SJCRH30 (cell line): ENCODE results near the gene CTNNA2. TPM values are rescaled to one million over a fixed set of nuclear protein-coding genes. Genes with fewer than 3 reads are reported as not detected.
"Not testable (repeated sequence)": the region's sequence is repeated elsewhere in the genome, so short reads cannot be mapped to it uniquely, and the experiment has no call there.

ENCODE experiments used
- DNase-seq, 2 experiments: peaks; one replicate each; pipeline ENCODE4 v3.0.0-alpha.2; 2015 to 2020
- H3K27ac ChIP-seq: fragments of 250-450 bp; sonication (Bioruptor Pico); 2 replicates; pipeline ENCODE4 v1.5.1; 2020; ENCODE audit warnings: mild to moderate bottlenecking, moderate library complexity
- H3K27me3 ChIP-seq: fragments of 250-450 bp; sonication (Bioruptor Pico); 2 replicates; pipeline ENCODE4 v1.5.1; 2020; ENCODE audit warnings: mild to moderate bottlenecking, moderate library complexity
- H3K36me3 ChIP-seq: fragments of 250-450 bp; sonication (Bioruptor Pico); 2 replicates; pipeline ENCODE4 v1.5.1; 2020; ENCODE audit warnings: mild to moderate bottlenecking, moderate library complexity
- H3K4me1 ChIP-seq: fragments of 250-450 bp; sonication (Bioruptor Pico); 2 replicates; pipeline ENCODE4 v1.5.1; 2020; ENCODE audit warnings: mild to moderate bottlenecking, moderate library complexity
- H3K4me3 ChIP-seq: fragments of 250-450 bp; sonication (Bioruptor Pico); 2 replicates; pipeline ENCODE4 v1.5.1; 2020; ENCODE audit warnings: mild to moderate bottlenecking, moderate library complexity
- H3K9me3 ChIP-seq: fragments of 250-450 bp; sonication (Bioruptor Pico); replicated peaks from 2 replicates; pipeline ENCODE4 v1.5.1; 2020; ENCODE audit warnings: mild to moderate bottlenecking, moderate library complexity
- total RNA-seq: library from RNA; depleted of rRNA; stranded (reverse); fragments of >200 nt; shearing (Covaris generic); gene quantifications from 2 replicates; pipeline ENCODE4 v1.2.3, GENCODE V29; 2014

The CTNNA2 gene
- total RNA-seq, 1 experiment from 2014 or later = not detected

DNA sequence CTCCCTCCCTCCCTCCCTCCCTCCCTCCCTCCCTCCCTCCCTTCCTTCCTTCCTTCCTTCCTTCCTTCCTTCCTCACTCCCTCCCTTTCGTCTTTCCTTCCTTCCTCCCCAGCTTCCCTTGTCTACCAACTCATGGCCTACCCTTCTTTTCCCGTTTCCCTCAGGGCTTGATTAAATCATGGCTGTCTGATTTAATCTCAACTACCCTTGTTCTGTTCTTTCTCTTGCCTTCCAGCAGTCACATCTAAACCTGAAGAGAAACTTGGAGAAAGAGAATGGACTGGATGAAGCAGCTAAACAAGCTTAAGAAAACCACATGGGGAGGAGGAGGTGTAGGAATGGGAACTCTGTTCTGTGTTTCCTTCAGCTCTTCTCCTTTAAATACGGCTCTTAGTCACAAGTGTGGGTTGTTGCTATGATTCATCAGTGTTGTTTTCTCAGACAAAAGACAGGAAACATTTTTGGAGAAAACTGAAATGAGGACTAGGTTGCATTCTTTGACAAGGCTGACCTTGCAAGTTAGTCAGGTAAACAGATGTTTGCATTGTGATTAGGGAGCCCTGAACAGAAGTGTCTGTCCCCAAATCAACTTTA lies 613.8 kb downstream of the CTNNA2 start:
- no peaks in the 10 kb centered on the region for H3K36me3 ChIP-seq
- H3K4me1 ChIP-seq = no peaks in the 10 kb centered on the region
- H3K27ac ChIP-seq = no peak overlapping the region
- H3K9me3 ChIP-seq = no peaks in the 10 kb centered on the region
- no peaks in the 10 kb centered on the region; the same call in 1 of the 2 replicates for H3K27me3 ChIP-seq
- H3K4me3 ChIP-seq = no peak overlapping the region
- no peak for DNase-seq

DNA sequence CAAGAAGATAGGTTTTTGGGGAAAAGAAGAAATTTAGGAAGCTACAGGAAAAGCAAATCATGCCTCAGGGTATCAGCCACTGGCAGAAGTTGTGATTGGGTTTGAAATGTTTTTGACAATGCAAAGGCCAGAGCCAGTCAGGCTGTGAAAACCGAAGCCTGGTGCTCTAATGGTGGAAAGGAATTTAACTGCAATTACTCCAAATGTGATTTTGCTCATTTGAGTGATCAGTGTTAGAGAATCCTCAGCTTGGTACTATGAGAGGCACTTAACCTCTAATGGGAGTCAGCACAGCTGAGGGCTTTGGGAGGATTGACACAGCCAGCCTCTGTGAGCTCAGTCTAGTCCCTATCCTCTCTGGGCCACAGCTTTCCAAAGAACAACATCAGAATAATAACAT lies 615.2 kb downstream of the CTNNA2 start:
- H3K27me3 ChIP-seq = no peaks in the 10 kb centered on the region; the same call in 1 of the 2 replicates
- H3K9me3 ChIP-seq = no peaks in the 10 kb centered on the region
- no peak for DNase-seq
- H3K27ac ChIP-seq = no peak overlapping the region
- H3K36me3 ChIP-seq = no peaks in the 10 kb centered on the region
- no peak overlapping the region for H3K4me3 ChIP-seq
- H3K4me1 ChIP-seq = no peaks in the 10 kb centered on the region

DNA sequence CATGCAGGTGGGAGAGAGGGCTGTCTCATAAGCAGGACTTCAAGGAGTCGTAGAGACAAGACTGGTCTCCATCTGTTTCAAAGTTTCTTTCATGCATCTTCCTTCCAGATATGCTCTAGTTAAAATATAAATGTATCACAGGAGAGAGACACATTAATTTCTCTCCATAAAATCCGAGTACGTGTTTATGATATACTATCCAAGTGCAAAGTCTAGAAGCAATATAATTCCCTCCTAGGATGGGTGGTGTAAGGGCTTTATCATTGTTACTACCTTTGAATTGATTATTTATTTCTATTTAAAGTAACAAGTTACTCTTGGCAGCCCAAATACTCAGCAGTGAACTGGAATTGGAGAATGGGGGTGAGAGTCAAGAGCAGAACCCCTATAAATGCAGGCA lies 619.4 kb downstream of the CTNNA2 start:
- Histone ChIP-seq H3K4me3 (no peak overlapping the region), H3K9me3 (no peaks in the 10 kb centered on the region), H3K4me1 (no peaks in the 10 kb centered on the region), H3K27ac (no peak overlapping the region), H3K27me3 (peaks cover 12% of the 10 kb centered on the region; the same call in 1 of the 2 replicates), H3K36me3 (no peaks in the 10 kb centered on the region)
- no peak for DNase-seq

DNA sequence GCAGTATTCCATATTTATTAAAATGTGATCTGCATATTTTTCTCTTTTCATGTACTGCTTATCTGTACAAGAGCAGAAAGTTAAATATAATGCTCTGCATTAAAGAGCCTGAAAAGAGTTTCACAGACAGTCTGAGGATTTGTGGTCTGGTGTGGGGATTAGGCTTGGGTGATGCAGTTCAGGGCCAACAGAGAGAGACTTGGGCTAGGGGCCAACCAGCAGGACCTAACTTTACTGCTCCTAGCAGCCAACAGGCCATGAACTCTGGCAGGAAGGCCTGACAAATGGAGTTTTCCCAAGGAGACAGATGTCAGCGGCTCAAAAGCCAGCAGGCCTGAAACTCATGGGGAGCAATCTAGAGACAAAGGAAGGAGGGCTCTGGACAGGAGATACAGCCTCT lies 622.1 kb downstream of the CTNNA2 start:
- no peaks in the 10 kb centered on the region for H3K4me1 ChIP-seq
- H3K4me3 ChIP-seq = no peak overlapping the region
- peak; percentile 6 to 18 for DNase-seq

DNA sequence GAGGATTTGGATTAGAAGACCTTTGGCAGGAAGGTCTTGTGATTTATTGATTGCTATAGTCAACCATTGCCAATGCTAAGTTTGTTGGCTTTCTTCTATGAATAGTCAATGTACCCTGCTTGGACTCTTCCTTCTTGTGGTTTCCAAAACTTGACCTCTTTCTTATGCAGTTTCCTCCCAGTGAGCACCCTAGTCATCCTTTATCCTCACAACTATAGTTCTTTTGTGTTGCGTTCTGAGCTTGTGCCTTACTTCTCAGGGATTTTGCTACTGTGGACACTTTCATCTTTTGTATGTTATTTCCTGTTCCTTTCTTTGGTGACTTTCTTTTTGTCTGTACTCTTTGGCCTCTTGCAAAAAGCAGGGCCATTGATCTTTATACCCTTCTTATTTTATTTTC lies 623.5 kb downstream of the CTNNA2 start:
- H3K4me1 ChIP-seq = no peaks in the 10 kb centered on the region
- DNase-seq = no peak
- no peak overlapping the region for H3K4me3 ChIP-seq
- no peaks in the 10 kb centered on the region for H3K9me3 ChIP-seq
- peaks cover 12% of the 10 kb centered on the region; the same call in 1 of the 2 replicates for H3K27me3 ChIP-seq
- no peak overlapping the region for H3K27ac ChIP-seq
- no peaks in the 10 kb centered on the region for H3K36me3 ChIP-seq

More for the DNA sequence above, 622.1 kb downstream of the CTNNA2 start:
- Histone ChIP-seq H3K9me3 (no peaks in the 10 kb centered on the region), H3K27me3 (peaks cover 12% of the 10 kb centered on the region; the same call in 1 of the 2 replicates), H3K27ac (no peak overlapping the region), H3K36me3 (no peaks in the 10 kb centered on the region)

DNA sequence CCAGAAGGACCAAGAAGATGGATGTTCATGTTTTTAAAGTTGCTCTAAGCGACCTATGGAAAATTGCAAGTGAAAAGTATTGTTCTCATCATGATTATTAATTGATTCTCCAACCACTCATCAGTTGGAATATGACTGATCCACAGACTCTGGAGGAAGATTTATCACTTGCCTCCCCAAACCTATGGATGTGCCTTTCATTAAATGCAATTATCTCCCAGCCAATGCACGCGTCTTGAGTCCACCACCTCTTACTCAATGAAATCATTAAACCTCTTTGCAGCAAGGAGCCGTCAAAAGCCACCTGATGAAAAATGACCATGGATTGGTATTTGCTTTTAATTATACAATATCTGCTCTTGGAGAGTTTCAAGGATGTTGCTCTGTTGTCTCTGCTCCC lies 626.1 kb downstream of the CTNNA2 start:
- Histone ChIP-seq H3K27me3 (peaks cover 7% of the 10 kb centered on the region; the same call in 1 of the 2 replicates), H3K27ac (no peak overlapping the region), H3K4me3 (no peak overlapping the region), H3K4me1 (no peaks in the 10 kb centered on the region), H3K36me3 (no peaks in the 10 kb centered on the region), H3K9me3 (no peaks in the 10 kb centered on the region)
- DNase-seq = no peak

DNA sequence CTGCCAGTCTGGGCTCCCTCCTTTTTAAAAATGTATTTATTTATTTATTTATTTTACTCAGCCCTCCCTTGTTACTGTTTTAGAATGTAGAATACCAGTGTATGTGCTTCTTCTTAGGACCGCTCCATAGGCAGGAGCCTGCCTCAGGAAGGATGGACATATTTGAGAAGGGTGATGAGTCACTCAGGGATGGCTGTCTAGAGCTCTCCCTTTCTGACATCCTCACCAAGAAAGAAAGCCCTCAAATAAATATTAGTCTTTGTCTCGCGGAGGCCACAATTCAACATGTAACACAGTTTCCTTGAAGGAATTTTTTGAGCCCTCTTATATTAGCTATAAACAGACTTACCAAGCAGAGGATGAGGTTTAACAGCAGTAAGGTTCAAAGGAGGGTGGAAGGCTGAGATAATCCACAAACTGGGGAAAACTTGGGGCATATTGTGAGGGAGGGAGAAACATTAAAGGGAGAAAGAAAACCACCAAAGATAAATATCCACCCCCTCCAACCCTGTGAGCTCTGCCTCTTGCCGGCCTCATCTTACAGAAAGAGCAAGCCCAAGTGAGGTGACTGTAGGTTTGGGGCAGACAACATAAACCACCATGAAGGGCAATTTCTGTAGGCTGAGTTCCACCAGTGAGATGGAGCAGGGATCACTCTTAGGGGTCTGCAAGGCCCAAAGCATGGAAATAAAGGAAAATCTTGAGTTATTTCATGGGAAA lies 628.3 kb downstream of the CTNNA2 start:
- Histone ChIP-seq H3K36me3 (no peaks in the 10 kb centered on the region), H3K4me3 (no peak overlapping the region), H3K27me3 (no peaks in the 10 kb centered on the region), H3K4me1 (no peaks in the 10 kb centered on the region), H3K27ac (no peak overlapping the region), H3K9me3 (no peaks in the 10 kb centered on the region)
- DNase-seq = no peak

DNA sequence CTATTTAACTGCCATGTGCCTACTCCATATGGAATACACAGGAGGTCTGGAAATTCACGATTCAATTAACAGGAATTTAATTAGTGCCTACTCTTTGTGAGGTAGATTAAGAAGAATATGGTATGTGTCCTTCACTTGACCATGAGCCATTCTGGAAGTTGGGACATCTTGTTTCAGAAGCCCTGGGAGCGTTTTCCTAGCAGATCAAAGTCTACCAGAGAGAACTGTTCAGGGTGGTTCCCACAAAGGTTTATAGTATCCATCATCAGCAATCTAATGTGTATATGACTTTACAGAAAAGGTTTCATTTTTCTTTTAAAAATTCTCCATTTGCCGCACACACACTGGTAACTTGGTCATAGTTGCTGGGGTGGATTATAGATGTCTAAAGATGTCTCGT lies 632.6 kb downstream of the CTNNA2 start:
- H3K27ac ChIP-seq = no peak overlapping the region
- no peaks in the 10 kb centered on the region for H3K9me3 ChIP-seq
- H3K27me3 ChIP-seq = no peaks in the 10 kb centered on the region
- H3K36me3 ChIP-seq = no peaks in the 10 kb centered on the region
- no peaks in the 10 kb centered on the region for H3K4me1 ChIP-seq
- no peak overlapping the region for H3K4me3 ChIP-seq
- DNase-seq = no peak

DNA sequence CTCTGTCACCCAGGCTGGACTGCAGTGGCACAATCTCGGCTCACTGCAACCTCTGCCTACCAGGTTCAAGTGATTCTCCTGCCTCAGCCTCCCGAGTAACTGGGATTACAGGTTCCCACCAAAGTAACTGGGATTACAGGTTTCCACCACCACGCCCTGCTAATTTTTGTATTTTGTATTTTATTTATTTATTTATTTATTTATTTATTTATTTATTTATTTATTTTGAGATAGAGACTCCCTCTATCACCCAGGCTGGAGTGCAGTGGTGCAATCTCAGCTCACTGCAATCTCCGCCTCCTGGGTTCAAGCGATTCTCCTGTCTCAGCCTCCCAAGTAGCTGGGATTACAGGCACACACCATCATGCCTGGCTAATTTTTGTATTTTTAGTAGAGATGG lies 633.9 kb downstream of the CTNNA2 start:
- H3K27me3 ChIP-seq, H3K27ac ChIP-seq, DNase-seq, H3K4me1 ChIP-seq, H3K4me3 ChIP-seq, H3K36me3 ChIP-seq, H3K9me3 ChIP-seq: not testable (repeated sequence)

DNA sequence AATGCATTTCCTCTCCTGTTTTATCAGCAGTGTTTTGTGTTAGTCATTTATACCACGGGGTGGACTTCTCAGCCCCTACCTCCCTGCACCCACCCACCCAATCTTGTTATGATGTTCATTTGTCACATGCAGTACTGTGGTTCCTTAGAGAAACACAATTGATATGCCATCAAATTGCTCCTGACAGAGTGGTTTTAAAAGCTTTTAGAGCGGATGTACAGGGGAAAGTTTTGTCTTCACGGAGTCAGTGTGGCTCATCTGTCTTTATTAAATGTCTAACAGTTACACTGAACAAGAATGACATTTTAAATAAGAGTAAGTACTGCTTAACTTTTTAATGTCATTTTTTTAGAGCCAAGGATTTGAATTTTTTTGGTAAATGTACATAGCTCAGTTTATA lies 634.8 kb downstream of the CTNNA2 start:
- Histone ChIP-seq H3K27ac (no peak overlapping the region), H3K27me3 (no peaks in the 10 kb centered on the region), H3K4me1 (no peaks in the 10 kb centered on the region), H3K4me3 (no peak overlapping the region), H3K36me3 (no peaks in the 10 kb centered on the region), H3K9me3 (no peaks in the 10 kb centered on the region)
- no peak for DNase-seq

DNA sequence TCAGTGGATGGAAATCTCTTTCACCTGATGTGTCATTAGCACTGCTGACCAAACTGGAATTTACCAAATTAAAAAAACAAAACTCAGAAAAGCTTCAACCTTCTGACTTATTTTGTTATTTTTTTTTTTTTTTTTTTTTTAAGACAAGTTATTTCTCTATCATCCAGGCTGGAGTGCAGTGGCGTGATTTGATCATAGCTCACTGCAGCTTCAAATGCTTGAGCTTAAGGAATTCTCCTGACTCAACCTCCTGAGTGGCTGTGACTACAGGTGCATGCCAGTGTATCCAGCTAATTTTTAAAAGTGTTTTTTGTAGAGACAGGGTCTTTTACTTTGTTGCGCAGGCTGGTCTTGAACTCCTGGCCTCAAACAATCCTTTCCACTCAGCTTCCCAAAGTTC lies 636.1 kb downstream of the CTNNA2 start:
- no peak overlapping the region for H3K4me3 ChIP-seq
- no peaks in the 10 kb centered on the region for H3K9me3 ChIP-seq
- no peak overlapping the region for H3K27ac ChIP-seq
- no peak for DNase-seq
- no peaks in the 10 kb centered on the region for H3K4me1 ChIP-seq
- no peaks in the 10 kb centered on the region for H3K27me3 ChIP-seq
- H3K36me3 ChIP-seq = no peaks in the 10 kb centered on the region

DNA sequence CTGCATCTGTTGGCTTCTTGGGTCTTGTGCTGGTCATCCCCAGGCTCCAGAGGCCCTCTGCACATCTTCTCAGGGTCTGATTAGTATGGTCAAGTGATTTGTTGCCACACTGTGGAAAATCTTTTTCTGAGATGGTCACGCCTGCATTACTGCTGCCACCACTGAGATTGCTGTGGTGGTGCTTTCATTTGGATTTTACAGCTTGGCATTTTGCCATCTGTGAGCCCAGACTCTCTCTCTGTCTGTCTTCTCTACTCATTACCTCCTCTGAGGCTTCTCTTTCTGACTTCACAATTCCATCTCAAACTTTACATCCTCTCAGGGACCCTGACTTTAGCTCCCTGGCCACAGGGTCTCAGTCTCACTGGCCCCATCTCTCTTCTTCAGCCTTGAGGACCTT lies 637.1 kb downstream of the CTNNA2 start:
- Histone ChIP-seq H3K9me3 (no peaks in the 10 kb centered on the region), H3K4me3 (no peak overlapping the region)
- no peak for DNase-seq

DNA sequence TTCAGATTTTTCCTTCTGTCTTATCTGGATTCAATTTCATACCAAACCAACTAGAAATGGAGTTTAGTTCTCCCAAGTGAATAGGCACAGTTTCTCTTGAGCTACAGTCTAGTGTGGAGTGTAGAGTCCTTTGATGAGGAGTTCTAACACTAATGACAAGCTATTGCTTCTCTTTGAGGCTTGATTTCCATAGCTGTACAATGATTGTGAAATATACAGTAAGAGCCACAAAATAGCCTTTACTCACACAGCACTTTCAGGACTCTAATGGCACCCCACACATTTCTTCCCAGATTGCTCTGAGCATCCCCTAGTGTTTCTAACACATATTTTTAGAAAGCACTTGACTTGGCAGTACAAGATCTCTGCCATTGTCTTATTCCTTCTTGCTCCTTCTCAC lies 638.4 kb downstream of the CTNNA2 start:
- Histone ChIP-seq H3K4me3 (no peak overlapping the region), H3K36me3 (no peaks in the 10 kb centered on the region), H3K4me1 (no peaks in the 10 kb centered on the region), H3K27ac (no peak overlapping the region), H3K9me3 (no peaks in the 10 kb centered on the region), H3K27me3 (no peaks in the 10 kb centered on the region)
- no peak for DNase-seq

More for the DNA sequence above, 637.1 kb downstream of the CTNNA2 start:
- H3K4me1 ChIP-seq = no peaks in the 10 kb centered on the region
- H3K27me3 ChIP-seq = no peaks in the 10 kb centered on the region
- no peaks in the 10 kb centered on the region for H3K36me3 ChIP-seq
- no peak overlapping the region for H3K27ac ChIP-seq

DNA sequence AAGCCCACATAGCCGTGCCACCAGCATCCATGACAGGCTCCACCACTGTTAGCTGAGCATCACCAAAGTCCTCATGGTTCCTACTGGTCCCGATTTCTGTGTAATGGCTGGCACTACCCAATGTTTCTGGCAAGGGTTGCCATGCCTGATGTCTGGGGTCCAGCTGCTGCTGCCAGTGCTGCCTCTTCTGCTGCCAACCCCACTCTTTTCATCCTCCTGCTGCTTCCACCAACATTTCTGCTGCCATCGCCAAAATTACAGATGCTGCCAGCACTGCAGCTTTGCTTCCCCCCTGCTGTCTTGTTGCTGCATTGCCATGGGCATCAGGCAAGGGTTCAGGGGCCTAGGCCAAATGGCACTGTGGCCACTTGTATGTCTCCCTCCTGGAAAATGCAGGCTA lies 638.8 kb downstream of the CTNNA2 start:
- Histone ChIP-seq H3K9me3 (no peaks in the 10 kb centered on the region), H3K4me3 (no peak overlapping the region), H3K36me3 (no peaks in the 10 kb centered on the region), H3K4me1 (no peaks in the 10 kb centered on the region), H3K27ac (no peak overlapping the region), H3K27me3 (no peaks in the 10 kb centered on the region)
- no peak for DNase-seq

DNA sequence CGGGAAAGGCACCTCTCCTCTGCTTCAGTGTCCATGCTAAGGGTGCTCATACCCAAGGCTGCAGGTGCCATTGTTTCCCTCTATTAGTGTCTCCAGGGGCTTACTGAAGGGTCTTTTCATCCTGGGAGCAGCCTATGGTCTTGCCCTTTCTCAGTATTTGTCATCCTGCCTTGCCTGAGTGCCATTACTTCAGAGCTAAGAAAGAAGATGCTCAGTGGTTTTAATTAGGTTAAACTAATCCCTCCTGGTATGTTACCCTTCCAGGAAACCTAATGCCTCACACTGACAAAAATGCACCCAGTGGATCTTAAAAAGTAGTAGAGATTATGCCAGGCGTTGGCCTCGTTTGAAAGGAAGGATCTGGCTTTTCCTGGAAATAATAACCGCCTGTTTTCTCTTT lies 640.3 kb downstream of the CTNNA2 start:
- Histone ChIP-seq H3K9me3 (no peaks in the 10 kb centered on the region), H3K27me3 (no peaks in the 10 kb centered on the region), H3K27ac (no peak overlapping the region), H3K4me3 (no peak overlapping the region), H3K4me1 (no peaks in the 10 kb centered on the region), H3K36me3 (no peaks in the 10 kb centered on the region)
- DNase-seq = no peak

DNA sequence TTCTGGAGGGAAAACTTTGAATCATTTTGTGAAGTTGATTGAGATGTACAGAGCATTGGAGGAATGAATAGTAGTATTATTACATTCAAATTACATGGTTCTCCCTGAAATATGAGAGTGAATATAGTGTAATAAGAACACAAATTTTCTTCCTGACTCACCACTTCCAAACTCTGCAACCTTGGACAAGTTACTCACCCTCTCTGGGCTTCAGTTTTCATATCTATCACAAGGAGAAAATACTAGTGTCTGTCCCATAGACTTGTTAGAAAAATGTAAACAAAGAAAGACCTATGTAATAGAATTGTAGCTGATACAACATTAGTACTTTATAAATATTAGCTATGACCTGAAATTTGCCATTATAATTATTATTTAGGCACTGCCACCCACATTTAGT lies 640.9 kb downstream of the CTNNA2 start:
- no peak for DNase-seq
- H3K4me3 ChIP-seq = no peak overlapping the region
- H3K27ac ChIP-seq = no peak overlapping the region

More for the DNA sequence above, 640.9 kb downstream of the CTNNA2 start:
- Histone ChIP-seq H3K27me3 (no peaks in the 10 kb centered on the region), H3K36me3 (no peaks in the 10 kb centered on the region), H3K4me1 (no peaks in the 10 kb centered on the region), H3K9me3 (no peaks in the 10 kb centered on the region)
